Astrocyte (in vitro differentiated cells and primary cell): ENCODE results near the gene CFAP141.

Source experiments
- CTCF ChIP-seq: IDR thresholded peaks from 2 replicates; pipeline ENCODE4 v1.5.1; 2011; ENCODE audit warnings: low read depth, mild to moderate bottlenecking, inconsistent platforms, low read length, moderate library complexity; ENCODE audit not compliant: insufficient read depth
- EZH2 ChIP-seq: IDR thresholded peaks from 2 replicates; pipeline ENCODE4 v1.6.1; 2012; ENCODE audit warnings: mild to moderate bottlenecking, low read length, inconsistent platforms; ENCODE audit not compliant: insufficient read depth

- TF ChIP-seq CTCF, result no peak
- no peak for TF ChIP-seq EZH2
Observed at GRCh38 chr1:154171880-154172279, 34.3 kb downstream of the CFAP141 start.
